Stimulated activated CD8-positive, alpha-beta memory T cell treated with anti-CD3 and anti-CD28 coated beads, Interleukin-12 subunit alpha, Interleukin-12 subunit beta, amount 100 ng/mL, for 1 hour (primary cell): ENCODE measurements around the gene CACNG8.

ENCODE experiments used
- DNase-seq: peaks from one replicate; pipeline ENCODE4 v3.0.0-alpha.2; 2020; ENCODE audit warnings: low read depth

Gene CACNG8

GRCh38 chr19:53961523-53962356 is 997 bp upstream of the CACNG8 start:
- no peak for DNase-seq

GRCh38 chr19:53965091-53965490 is 2.4 kb downstream of the CACNG8 start:
- no peak for DNase-seq

GRCh38 chr19:53966931-53967330 is 4.2 kb downstream of the CACNG8 start:
- no peak for DNase-seq

- DNase-seq: no peak
These were observed 6.6 kb downstream of the CACNG8 start for GRCh38 chr19:53969366-53969765.

- no peak for DNase-seq
These were observed 8.9 kb downstream of the CACNG8 start for GRCh38 chr19:53971673-53972072.

- peak; percentile 40 for DNase-seq
These were observed 14.8 kb downstream of the CACNG8 start for GRCh38 chr19:53977429-53977990.

- no peak for DNase-seq
These were observed 15.4 kb downstream of the CACNG8 start for GRCh38 chr19:53977991-53978731.

- no peak for DNase-seq
These were observed 16.5 kb downstream of the CACNG8 start for GRCh38 chr19:53978975-53979801.

- DNase-seq: no peak
These were observed 18.0 kb downstream of the CACNG8 start for GRCh38 chr19:53980539-53981375.

GRCh38 chr19:53981376-53981951 is 18.7 kb downstream of the CACNG8 start:
- no peak for DNase-seq

GRCh38 chr19:53982001-53982451 is 19.3 kb downstream of the CACNG8 start:
- DNase-seq: no peak

GRCh38 chr19:53982611-53983010 is 19.9 kb downstream of the CACNG8 start:
- no peak for DNase-seq

- no peak for DNase-seq
These were observed 20.9 kb downstream of the CACNG8 start for GRCh38 chr19:53983457-53984289.

- no peak for DNase-seq
These were observed 23.1 kb downstream of the CACNG8 start for GRCh38 chr19:53985863-53986262.

- no peak for DNase-seq
These were observed 26.2 kb downstream of the CACNG8 start for GRCh38 chr19:53988981-53989380.

- DNase-seq: no peak
These were observed 27.1 kb downstream of the CACNG8 start for GRCh38 chr19:53989600-53990533.

GRCh38 chr19:53991224-53992113 is 28.7 kb downstream of the CACNG8 start, which contains the start of gene CACNG6:
Gene CACNG6 (plus strand): TSS chr19:53991637. CDS start chr19:53992878, 1,241 bp downstream.
- DNase-seq: no peak
